OCI-LY7 (cell line): ENCODE measurements around the gene GNB1L. TPM values are rescaled to one million over a fixed set of nuclear protein-coding genes. Genes with fewer than 3 reads are reported as not detected.

Experiments
- BruUV-seq: library from RNA; stranded (reverse); fragments of 400-500 nt; replicated peaks from 2 replicates; lab custom pipeline; 2021; lab: Mats Ljungman, UMichigan
- CTCF ChIA-PET: fragments of 300-600 bp; sonication (Branson Sonifier 250); formaldehyde crosslinking; loops from one replicate; lab custom pipeline; 2022; ENCODE audit warnings: antibody characterized with exemption; ENCODE audit not compliant: unreplicated experiment; lab: Charles Lee
- POLR2A ChIA-PET: fragments of 300-600 bp; sonication (Branson Sonifier 250); formaldehyde crosslinking; loops from one replicate; lab custom pipeline; 2022; ENCODE audit warnings: antibody characterized with exemption; lab: Charles Lee
- DNase-seq: peaks from one replicate; pipeline ENCODE4 v3.0.0-alpha.2; 2015; ENCODE audit warnings: low spot score
- H2AFZ ChIP-seq: fragments of 200-600 bp; sonication (generic), shearing (Covaris generic); 2 replicates; pipeline ENCODE4 v1.6.1; 2014; ENCODE audit warnings: mild to moderate bottlenecking, antibody characterized with exemption, low read length, moderate library complexity
- H3K27ac ChIP-seq: fragments of 200-600 bp; sonication (generic); 2 replicates; pipeline ENCODE4 v1.5.1; 2014; ENCODE audit warnings: mixed run types, low read depth, mild to moderate bottlenecking, moderate library complexity, low read length, inconsistent platforms; ENCODE audit not compliant: poor library complexity, severe bottlenecking
- H3K36me3 ChIP-seq: fragments of 200-600 bp; sonication (generic); 2 replicates; pipeline ENCODE4 v1.6.1; 2014; ENCODE audit warnings: mild to moderate bottlenecking, antibody characterized with exemption, low read length, moderate library complexity, mixed read lengths; ENCODE audit not compliant: insufficient read depth
- H3K4me1 ChIP-seq: fragments of 200-600 bp; sonication (generic); 2 replicates; pipeline ENCODE4 v1.5.1; 2014; ENCODE audit warnings: mild to moderate bottlenecking, low read length; ENCODE audit not compliant: insufficient read depth, poor library complexity, severe bottlenecking
- H3K4me2 ChIP-seq: fragments of 200-600 bp; sonication (generic); 2 replicates; pipeline ENCODE4 v1.6.1; 2014; ENCODE audit warnings: mild to moderate bottlenecking, low read length
- H3K4me3 ChIP-seq: fragments of 200-600 bp; sonication (generic); 2 replicates; pipeline ENCODE4 v1.5.1; 2014; ENCODE audit warnings: mild to moderate bottlenecking, low read depth, low read length; ENCODE audit not compliant: poor library complexity, severe bottlenecking
- H3K79me2 ChIP-seq: fragments of 200-600 bp; sonication (generic); 2 replicates; pipeline ENCODE4 v1.6.1; 2016; ENCODE audit warnings: low read depth, mild to moderate bottlenecking, low read length, moderate library complexity, mixed read lengths; ENCODE audit not compliant: insufficient read depth
- H3K9me2 ChIP-seq: fragments of 200-600 bp; sonication (generic); 2 replicates; pipeline ENCODE4 v1.6.1; 2016; ENCODE audit warnings: mild to moderate bottlenecking, low read length, mixed read lengths; ENCODE audit not compliant: insufficient read depth
- H3K9me3 ChIP-seq: fragments of 200-600 bp; sonication (generic); 2 replicates; pipeline ENCODE4 v1.6.1; 2014; ENCODE audit warnings: mild to moderate bottlenecking, mixed run types, low read length, mixed read lengths
- H4K20me1 ChIP-seq: fragments of 200-600 bp; sonication (generic); 2 replicates; pipeline ENCODE4 v1.6.1; 2014; ENCODE audit warnings: mild to moderate bottlenecking, antibody characterized with exemption, low read length, moderate library complexity, mixed read lengths; ENCODE audit not compliant: insufficient read depth
- CTCF ChIP-seq: fragments of 200-600 bp; sonication (generic); conservative IDR thresholded peaks from 2 replicates; pipeline ENCODE4 v1.5.1; 2014; ENCODE audit warnings: mild to moderate bottlenecking, antibody characterized with exemption, low read length, moderate library complexity, mixed read lengths
- EZH2phosphoT487 ChIP-seq: fragments of 200-600 bp; sonication (generic); IDR thresholded peaks from 2 replicates; pipeline ENCODE4 v1.6.1; 2018; ENCODE audit warnings: low read depth, borderline replicate concordance, mild to moderate bottlenecking, mixed run types, antibody characterized with exemption, low read length, moderate library complexity, mixed read lengths
- intact Hi-C: fragments of 100-400 bp; cut with micrococcal nuclease; formaldehyde crosslinking; loops from one replicate; pipeline ENCODE4 v1.10.0; 2022; ENCODE audit not compliant: unreplicated experiment
- total RNA-seq, 2 experiments: library from RNA; depleted of rRNA in 1 of 2; stranded (reverse); fragments of >200 nt in 1 of 2; shearing (Covaris generic) in 1 of 2; gene quantifications; 2 replicates each; pipeline ENCODE4 v1.2.3, GENCODE V29; 2014 to 2022

The GNB1L gene
- total RNA-seq, 2 experiments from 2014 or later: 13.1 to 26.7 TPM

- no peaks in the 10 kb centered on the region for H3K9me3 ChIP-seq
- H3K27ac ChIP-seq: no peak overlapping the region
- H3K79me2 ChIP-seq: no peaks in the 10 kb centered on the region
- DNase-seq: no peak
- no peak overlapping the region for H2AFZ ChIP-seq
- H3K4me1 ChIP-seq: no peaks in the 10 kb centered on the region
- BruUV-seq: no TSS peak
- no peaks in the 10 kb centered on the region for H3K9me2 ChIP-seq
- H3K4me2 ChIP-seq: no peak overlapping the region
- no peak for TF ChIP-seq CTCF
- TF ChIP-seq EZH2phosphoT487: no peak
- intact Hi-C loops: no loop called here
- no peaks in the 10 kb centered on the region for H3K36me3 ChIP-seq
- CTCF ChIA-PET: no interaction called here
- H4K20me1 ChIP-seq: no peaks in the 10 kb centered on the region
- H3K4me3 ChIP-seq: no peak overlapping the region
- POLR2A ChIA-PET: no interaction called here
These were observed 116.6 kb downstream of the GNB1L start for GRCh38 chr22:19737846-19738663.

GRCh38 chr22:19735665-19736510 is 118.8 kb downstream of the GNB1L start:
- Histone ChIP-seq H3K4me1 (peaks cover 4% of the 10 kb centered on the region), H3K9me3 (no peaks in the 10 kb centered on the region), H3K4me3 (no peak overlapping the region), H3K4me2 (no peak overlapping the region), H3K27ac (no peak overlapping the region), H4K20me1 (no peaks in the 10 kb centered on the region), H3K36me3 (no peaks in the 10 kb centered on the region), H3K79me2 (no peaks in the 10 kb centered on the region), H2AFZ (no peak overlapping the region), H3K9me2 (no peaks in the 10 kb centered on the region)
- intact Hi-C loops: no loop called here
- TF ChIP-seq EZH2phosphoT487 (no peak), CTCF (no peak)
- POLR2A ChIA-PET: no interaction called here
- CTCF ChIA-PET: no interaction called here
- BruUV-seq: no TSS peak
- no peak for DNase-seq
